GM12874 (cell line): ENCODE measurements around the gene ATP2A3.

ENCODE experiments used
- CTCF ChIP-seq: IDR thresholded peaks from 2 replicates; pipeline ENCODE4 v1.5.1; 2011; ENCODE audit warnings: low read depth, mild to moderate bottlenecking, control low read depth, low read length, moderate library complexity; ENCODE audit not compliant: insufficient read depth

The ATP2A3 gene

GRCh38 chr17:3906881-3907280 is 57.4 kb downstream of the ATP2A3 start:
- TF ChIP-seq CTCF: no peak

- no peak for TF ChIP-seq CTCF
Measured at GRCh38 chr17:3905017-3905520, 59.2 kb downstream of the ATP2A3 start.

- no peak for TF ChIP-seq CTCF
Measured at GRCh38 chr17:3904501-3904900, 59.7 kb downstream of the ATP2A3 start.

GRCh38 chr17:3903881-3904290 is 60.4 kb downstream of the ATP2A3 start:
- no peak for TF ChIP-seq CTCF

DNA sequence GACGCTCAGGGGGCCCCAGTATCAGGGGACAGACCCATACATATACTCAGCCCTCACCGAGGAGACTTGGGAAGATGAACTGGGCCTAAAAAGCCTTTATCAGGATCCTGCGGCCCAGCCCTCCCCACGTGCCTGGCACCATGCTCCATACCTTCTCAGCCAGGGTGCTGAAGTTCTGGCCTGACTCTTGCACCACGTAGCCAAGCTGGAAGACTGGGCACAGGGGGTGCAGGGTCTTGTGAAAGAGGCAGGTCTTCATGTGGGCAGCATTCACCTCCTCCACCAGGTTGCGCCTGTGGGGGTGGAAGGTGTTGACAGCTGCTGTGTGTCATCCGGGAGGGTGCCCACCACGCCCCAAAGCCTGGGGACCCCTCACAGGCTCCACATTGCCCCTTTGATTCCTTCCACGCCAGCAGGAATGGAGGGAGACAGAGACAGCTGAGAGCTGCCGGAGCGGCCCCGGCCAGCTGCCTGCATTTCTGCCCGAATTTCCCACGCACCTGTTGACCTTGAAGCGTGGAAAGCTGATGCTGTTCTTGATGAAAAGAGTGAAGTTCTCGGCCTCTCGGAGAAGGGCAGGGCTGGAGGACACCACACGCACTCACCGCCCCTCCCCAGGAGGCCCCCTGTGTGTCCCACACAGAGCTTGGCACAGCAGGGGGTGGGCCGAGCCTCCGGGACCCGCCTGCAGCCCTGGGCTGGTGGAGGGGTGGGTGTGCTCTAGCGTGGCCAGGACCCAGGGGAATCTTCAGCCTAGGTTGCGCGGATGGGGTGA is 61.0 kb downstream of the ATP2A3 start:
- no peak for TF ChIP-seq CTCF

DNA sequence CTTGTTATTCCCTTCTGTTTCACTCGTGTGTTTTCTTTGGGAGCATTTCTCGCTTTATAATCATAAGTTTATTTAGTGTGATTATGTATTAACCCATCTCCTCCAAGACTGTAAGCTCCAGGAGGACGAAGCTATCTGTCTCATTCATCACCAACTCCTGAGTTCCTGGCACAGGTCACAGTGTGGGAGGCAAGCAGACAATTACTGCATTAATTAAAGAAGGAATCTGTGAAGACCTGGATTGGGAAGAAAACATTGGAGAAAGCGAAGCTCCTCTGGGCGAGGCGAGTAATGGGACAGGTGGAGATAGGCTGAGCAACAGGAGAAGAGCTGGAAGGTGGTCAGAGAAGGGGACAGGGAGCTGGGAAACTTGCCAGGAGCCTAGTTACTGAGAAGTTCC is 63.6 kb downstream of the ATP2A3 start:
- no peak for TF ChIP-seq CTCF

GRCh38 chr17:3897731-3898130 is 66.5 kb downstream of the ATP2A3 start:
- TF ChIP-seq CTCF: no peak

- no peak for TF ChIP-seq CTCF
Measured at GRCh38 chr17:3896968-3897235, 67.3 kb downstream of the ATP2A3 start.
